Activated CD4-positive, alpha-beta T cell treated with anti-CD3 and anti-CD28 coated beads for 1 hour (primary cell): ENCODE data around the gene PLXNA2.

Experiments
- DNase-seq: peaks from one replicate; pipeline ENCODE4 v3.0.0-alpha.2; 2020

The PLXNA2 gene

GRCh38 chr1:208222376-208223126, 21.6 kb downstream of the PLXNA2 start:
- no peak for DNase-seq

DNA sequence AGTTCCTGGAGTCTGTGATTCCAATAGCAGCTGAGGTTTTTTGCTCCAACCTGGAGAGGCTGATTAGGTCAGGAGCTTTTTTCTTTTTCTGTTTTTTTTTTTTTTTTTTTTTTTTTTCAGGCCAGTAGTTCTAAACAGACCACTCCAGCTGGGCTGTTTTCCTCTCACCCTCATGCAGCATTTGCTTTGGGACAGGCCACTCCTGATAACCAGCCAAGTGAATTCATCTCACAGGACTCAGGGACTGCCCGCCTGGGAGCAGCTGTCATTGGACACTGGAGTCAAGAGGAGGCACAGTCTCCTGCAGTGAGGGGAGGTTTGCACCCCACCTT, 22.9 kb downstream of the PLXNA2 start:
- DNase-seq: no peak

DNA sequence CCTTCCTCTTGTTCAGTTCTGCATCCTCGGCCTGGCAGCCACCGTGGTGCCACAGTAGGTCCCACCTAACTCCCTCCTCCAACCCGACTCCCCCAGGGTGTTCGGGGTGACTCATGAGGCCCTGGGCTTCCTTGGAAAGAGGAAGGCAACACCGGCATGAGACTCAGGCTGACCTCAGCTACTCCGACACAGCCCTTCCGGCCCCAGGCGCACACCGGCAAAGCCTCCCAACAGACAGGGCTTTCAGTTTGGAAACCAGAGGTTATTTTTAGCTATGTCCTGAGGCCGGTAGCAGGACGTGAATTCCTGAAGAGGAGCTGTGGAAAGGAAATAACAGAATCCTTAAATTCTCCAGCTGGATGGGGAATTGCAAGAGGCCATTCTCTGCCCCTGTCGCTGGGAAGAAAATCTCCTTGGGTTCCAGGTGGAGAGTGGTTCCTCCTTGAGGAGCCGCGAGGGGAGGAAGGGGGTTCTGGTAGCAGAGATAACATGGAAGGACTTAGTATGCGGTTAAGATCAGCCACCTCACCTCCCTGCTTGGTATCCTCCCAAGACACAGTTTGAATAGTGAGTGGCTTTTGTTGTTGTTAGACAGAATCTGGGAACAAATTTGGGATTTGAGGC, 24.4 kb downstream of the PLXNA2 start:
- no peak for DNase-seq

DNA sequence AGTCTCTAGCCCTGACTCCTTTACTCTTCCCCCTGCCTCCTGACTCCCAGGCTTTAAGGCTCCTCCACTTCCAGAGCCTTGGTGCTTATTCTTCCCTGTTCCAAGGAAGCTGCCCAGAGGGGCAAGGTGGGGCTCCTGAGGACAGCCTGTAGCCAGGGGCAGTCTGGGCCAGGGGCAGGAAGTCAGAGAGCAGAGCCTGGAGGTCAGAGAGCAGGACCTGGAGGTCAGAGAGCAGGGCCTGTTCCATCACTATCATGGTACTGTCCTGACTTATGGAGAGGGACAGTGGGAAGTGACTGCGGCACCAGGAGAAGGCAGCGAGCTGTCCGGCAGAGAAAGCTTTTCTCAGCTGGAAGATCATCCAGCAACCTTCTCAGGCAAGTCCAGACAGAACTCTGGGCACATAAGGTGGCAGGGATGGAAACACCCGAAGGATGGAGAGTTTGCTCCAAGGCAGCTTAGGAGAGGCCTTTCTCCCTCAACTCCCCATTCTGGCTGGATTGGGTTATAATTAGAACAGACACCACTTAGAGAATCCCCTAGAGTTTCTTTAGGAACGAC, 25.0 kb downstream of the PLXNA2 start:
- no peak for DNase-seq

DNA sequence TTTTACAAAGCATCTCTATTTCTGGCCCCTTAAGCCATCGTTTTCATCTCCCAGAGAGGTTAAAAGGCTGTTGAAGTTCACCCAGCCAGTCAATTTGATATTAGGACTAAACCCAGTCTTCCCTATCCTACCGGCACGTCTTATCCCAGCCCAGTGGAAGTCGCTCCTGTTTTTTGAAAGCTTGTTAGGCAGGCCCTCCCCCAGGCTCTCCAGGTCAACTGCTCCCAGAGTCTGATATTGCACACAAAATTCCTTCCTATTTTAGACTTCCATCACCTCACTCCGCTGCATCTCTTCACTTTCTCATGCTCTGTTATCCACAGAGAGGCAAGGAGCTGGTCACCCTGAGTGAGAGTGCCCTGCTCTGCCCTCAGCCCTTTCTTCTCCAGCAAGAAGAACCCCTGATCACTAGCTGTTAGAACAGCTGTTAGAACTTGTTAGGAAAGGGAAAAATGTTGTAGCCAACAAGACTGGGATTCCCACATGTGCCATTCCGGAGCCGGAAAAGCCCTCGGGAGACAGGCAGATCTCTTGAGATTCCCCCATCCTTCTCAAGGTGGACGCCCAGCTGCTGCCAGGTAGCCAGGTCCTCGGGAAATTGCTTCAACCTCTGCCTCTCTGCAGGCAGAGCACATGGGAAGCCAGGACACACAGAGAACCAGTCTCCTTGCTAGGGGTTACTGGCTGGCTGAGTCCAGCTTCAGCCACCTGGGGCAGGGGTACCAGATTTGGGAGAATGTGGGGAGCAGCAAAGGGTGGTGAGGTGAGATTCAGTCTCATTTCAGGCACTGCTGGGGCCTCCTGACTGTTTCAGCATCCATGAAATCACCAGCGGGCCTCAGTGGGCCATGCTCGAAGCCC, 25.7 kb downstream of the PLXNA2 start:
- DNase-seq: no peak

DNA sequence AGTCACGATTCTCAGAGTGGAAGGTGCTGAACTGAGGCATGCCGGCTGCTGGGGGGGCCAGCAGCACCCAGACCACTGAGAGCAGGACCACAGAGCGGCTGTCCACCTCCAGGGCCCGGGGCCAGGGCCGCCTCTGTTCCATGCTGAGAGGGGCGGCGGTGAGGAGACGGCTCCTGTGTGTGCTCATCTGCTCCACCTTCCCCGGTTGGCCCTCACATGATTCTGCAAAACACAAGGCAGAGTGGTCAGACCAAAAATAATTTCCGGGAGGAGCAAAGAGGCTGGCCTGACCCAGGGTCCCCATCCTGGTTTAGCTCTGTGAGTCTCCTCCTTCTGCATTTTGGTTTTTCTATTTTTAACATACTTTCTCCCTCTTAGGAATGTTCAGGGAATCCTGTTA, 26.4 kb downstream of the PLXNA2 start:
- no peak for DNase-seq

- no peak for DNase-seq
Observed at GRCh38 chr1:208216806-208217205, 27.4 kb downstream of the PLXNA2 start.

- no peak for DNase-seq
Observed at GRCh38 chr1:208216062-208216461, 28.1 kb downstream of the PLXNA2 start.

- no peak for DNase-seq
Observed at GRCh38 chr1:208215393-208215792, 28.8 kb downstream of the PLXNA2 start.

DNA sequence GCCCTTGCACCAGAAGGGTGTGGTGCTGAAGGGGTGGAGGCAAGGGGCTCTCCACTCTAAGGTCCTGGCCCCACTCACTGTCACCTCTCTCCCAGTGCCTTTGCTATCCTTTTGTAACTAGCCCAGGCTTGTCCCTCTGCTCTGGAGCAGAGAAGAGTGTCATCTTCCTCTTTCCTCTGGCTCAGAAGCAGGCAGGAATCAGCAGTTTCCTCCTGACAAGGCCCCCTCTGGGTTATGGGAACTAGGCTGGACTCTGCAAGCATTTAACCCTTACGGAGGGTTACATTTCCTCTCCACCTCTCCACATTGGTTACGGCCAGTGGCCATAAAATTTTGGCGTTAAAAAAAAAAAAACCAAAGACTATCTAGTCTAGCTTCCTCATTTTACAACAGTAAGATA, 30.4 kb downstream of the PLXNA2 start:
- no peak for DNase-seq

- DNase-seq: no peak
Observed at GRCh38 chr1:208212893-208213292, 31.3 kb downstream of the PLXNA2 start.

GRCh38 chr1:208211921-208212843, 32.0 kb downstream of the PLXNA2 start:
- no peak for DNase-seq

GRCh38 chr1:208209896-208210589, 34.1 kb downstream of the PLXNA2 start:
- DNase-seq: no peak

GRCh38 chr1:208209286-208209685, 34.9 kb downstream of the PLXNA2 start:
- no peak for DNase-seq

GRCh38 chr1:208208132-208208487, 36.1 kb downstream of the PLXNA2 start:
- no peak for DNase-seq

GRCh38 chr1:208207388-208208131, 36.6 kb downstream of the PLXNA2 start:
- DNase-seq: no peak

DNA sequence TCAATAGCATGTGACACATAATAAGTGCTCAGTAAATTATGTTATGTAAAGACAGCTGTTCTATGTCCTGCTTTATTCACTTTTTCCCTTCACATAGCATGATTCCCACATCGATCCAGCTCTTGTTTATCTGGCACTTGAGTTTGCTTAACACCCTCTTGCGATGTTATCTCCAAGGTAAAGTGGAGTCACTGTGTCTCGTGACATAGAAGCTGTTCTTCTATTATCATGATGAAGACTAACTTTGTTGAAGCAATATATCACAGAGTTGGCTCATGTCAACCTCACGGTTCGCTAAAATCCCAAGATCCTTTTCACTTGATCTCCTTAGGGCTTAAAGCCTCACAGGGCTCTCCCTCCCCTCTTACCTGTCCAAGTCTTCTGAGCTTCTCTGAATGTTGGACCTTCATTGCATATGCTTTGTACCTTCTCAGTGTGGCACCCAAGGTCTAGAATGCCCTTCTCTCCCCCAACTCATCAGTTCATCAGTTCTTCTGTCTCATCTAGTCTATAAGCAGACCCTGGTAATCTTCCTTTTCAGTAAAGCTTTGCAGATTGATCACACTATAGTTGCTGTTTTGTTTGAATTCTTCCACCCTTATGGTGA, 38.0 kb downstream of the PLXNA2 start:
- no peak for DNase-seq

DNA sequence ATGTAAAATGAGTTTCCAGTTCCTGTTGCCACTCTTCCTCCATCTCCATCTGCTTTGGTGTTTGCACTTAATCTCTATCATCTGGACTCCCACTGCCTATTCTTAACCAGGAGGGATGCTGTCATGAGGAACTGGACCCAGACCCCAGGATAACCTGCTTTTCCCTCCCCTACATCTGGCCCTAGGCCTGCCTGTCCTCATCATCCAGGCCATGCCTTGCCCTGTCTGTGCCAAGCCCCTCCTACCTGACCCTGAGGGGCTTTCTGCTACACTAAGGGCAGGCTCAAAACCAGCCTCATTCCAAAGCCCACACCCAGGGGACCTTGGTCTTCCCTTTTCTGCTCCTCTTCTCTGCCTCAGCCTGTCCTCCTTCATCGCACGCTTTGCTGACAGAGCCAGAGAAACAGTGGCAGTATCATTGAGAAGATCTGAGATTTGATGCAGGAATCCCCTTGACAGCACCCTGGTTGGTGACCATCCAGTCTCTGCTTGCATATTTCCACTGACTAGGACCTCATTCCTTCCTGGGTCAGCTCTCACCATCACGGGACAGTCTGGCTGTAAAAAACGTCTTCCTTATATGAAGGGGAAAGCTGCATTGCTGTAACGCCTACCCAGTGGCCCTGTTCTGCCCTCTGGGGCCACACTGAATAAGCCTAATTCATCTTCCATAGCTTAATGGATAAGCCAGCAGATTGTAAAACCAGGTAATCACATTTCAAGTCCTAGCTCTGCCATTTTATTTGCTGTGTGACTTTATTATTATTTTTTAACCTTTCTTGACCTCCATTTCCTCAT, 38.8 kb downstream of the PLXNA2 start:
- DNase-seq: no peak

DNA sequence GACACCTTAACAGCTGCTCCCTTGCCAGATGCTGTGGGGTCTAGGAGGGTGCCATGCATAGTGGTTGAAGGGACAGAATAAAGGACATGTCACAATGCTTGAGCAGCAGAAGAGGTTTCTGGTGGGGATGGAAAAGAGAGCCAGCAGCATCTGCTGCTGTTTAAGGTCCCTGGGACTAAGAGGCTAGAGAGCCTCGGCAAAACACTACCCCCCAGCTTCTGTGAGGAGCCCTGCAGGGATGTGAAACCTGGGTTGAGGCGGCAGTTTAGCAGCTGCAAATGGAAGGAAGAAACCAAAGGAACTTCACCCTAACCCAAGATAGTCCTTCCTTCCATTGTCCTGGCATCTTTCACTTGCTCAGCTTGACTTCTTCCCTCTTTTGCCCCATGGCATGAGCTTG, 39.4 kb downstream of the PLXNA2 start:
- no peak for DNase-seq
